ENCODE measurements around the gene EOLA2.
"Not testable (repeated sequence)": the region's sequence is repeated elsewhere in the genome, so short reads cannot be mapped to it uniquely, and the experiment has no call there.

The EOLA2 gene

GRCh38 chrX:149933547-149933946 lies 4.7 kb downstream of the EOLA2 start:
- H3K4me1 ChIP-seq (ENCODE audit: control insufficient read depth, insufficient read depth, low read length): not testable (repeated sequence)

GRCh38 chrX:149932970-149933369 lies 5.3 kb downstream of the EOLA2 start:
- not testable (repeated sequence) for H3K27ac ChIP-seq (ENCODE audit: low read depth, low read length); H3K36me3 ChIP-seq (ENCODE audit: control insufficient read depth, insufficient read depth, low read length); H3K27me3 ChIP-seq (ENCODE audit: control insufficient read depth, insufficient read depth, low read length); H3K9me3 ChIP-seq (ENCODE audit: control insufficient read depth, insufficient read depth, low read length); H3K9ac ChIP-seq (ENCODE audit: low read depth, low read length); H3K4me1 ChIP-seq (ENCODE audit: control insufficient read depth, insufficient read depth, low read length); H3K4me3 ChIP-seq (ENCODE audit: low read depth, low read length)

More at GRCh38 chrX:149933547-149933946, 4.7 kb downstream of the EOLA2 start:
- not testable (repeated sequence) for H3K9me3 ChIP-seq (ENCODE audit: control insufficient read depth, insufficient read depth, low read length); H3K36me3 ChIP-seq (ENCODE audit: control insufficient read depth, insufficient read depth, low read length); H3K27me3 ChIP-seq (ENCODE audit: control insufficient read depth, insufficient read depth, low read length); H3K9ac ChIP-seq (ENCODE audit: low read depth, low read length); H3K4me3 ChIP-seq (ENCODE audit: low read depth, low read length); H3K27ac ChIP-seq (ENCODE audit: low read depth, low read length)

- H3K36me3 ChIP-seq (ENCODE audit: control insufficient read depth, insufficient read depth, low read length); H3K27me3 ChIP-seq (ENCODE audit: control insufficient read depth, insufficient read depth, low read length); H3K27ac ChIP-seq (ENCODE audit: low read depth, low read length); H3K4me1 ChIP-seq (ENCODE audit: control insufficient read depth, insufficient read depth, low read length); H3K9ac ChIP-seq (ENCODE audit: low read depth, low read length); H3K9me3 ChIP-seq (ENCODE audit: control insufficient read depth, insufficient read depth, low read length); H3K4me3 ChIP-seq (ENCODE audit: low read depth, low read length): not testable (repeated sequence)
Observed at GRCh38 chrX:149932150-149932549, 6.1 kb downstream of the EOLA2 start.

GRCh38 chrX:149931355-149931754 lies 6.9 kb downstream of the EOLA2 start:
- not testable (repeated sequence) for H3K9ac ChIP-seq (ENCODE audit: low read depth, low read length); H3K27me3 ChIP-seq (ENCODE audit: control insufficient read depth, insufficient read depth, low read length); H3K4me3 ChIP-seq (ENCODE audit: low read depth, low read length); H3K36me3 ChIP-seq (ENCODE audit: control insufficient read depth, insufficient read depth, low read length); H3K9me3 ChIP-seq (ENCODE audit: control insufficient read depth, insufficient read depth, low read length); H3K4me1 ChIP-seq (ENCODE audit: control insufficient read depth, insufficient read depth, low read length); H3K27ac ChIP-seq (ENCODE audit: low read depth, low read length)

- not testable (repeated sequence) for H3K4me3 ChIP-seq (ENCODE audit: low read depth, low read length); H3K4me1 ChIP-seq (ENCODE audit: control insufficient read depth, insufficient read depth, low read length); H3K36me3 ChIP-seq (ENCODE audit: control insufficient read depth, insufficient read depth, low read length); H3K27me3 ChIP-seq (ENCODE audit: control insufficient read depth, insufficient read depth, low read length); H3K9ac ChIP-seq (ENCODE audit: low read depth, low read length); H3K9me3 ChIP-seq (ENCODE audit: control insufficient read depth, insufficient read depth, low read length); H3K27ac ChIP-seq (ENCODE audit: low read depth, low read length)
Observed at GRCh38 chrX:149929400-149929799, 8.9 kb downstream of the EOLA2 start, which contains the start of gene HSFX4. Gene HSFX4 (plus strand): TSS chrX:149929573. CDS start chrX:149929645, 72 bp downstream.

GRCh38 chrX:149928635-149929034 lies 9.7 kb downstream of the EOLA2 start:
- not testable (repeated sequence) for H3K27ac ChIP-seq (ENCODE audit: low read depth, low read length)

GRCh38 chrX:149927964-149928258 lies 10.4 kb downstream of the EOLA2 start:
- not testable (repeated sequence) for H3K4me3 ChIP-seq (ENCODE audit: low read depth, low read length); H3K4me1 ChIP-seq (ENCODE audit: control insufficient read depth, insufficient read depth, low read length); H3K36me3 ChIP-seq (ENCODE audit: control insufficient read depth, insufficient read depth, low read length); H3K9me3 ChIP-seq (ENCODE audit: control insufficient read depth, insufficient read depth, low read length); H3K27ac ChIP-seq (ENCODE audit: low read depth, low read length); H3K9ac ChIP-seq (ENCODE audit: low read depth, low read length); H3K27me3 ChIP-seq (ENCODE audit: control insufficient read depth, insufficient read depth, low read length)

More at GRCh38 chrX:149928635-149929034, 9.7 kb downstream of the EOLA2 start:
- not testable (repeated sequence) for H3K9me3 ChIP-seq (ENCODE audit: control insufficient read depth, insufficient read depth, low read length); H3K36me3 ChIP-seq (ENCODE audit: control insufficient read depth, insufficient read depth, low read length); H3K9ac ChIP-seq (ENCODE audit: low read depth, low read length); H3K4me3 ChIP-seq (ENCODE audit: low read depth, low read length); H3K27me3 ChIP-seq (ENCODE audit: control insufficient read depth, insufficient read depth, low read length); H3K4me1 ChIP-seq (ENCODE audit: control insufficient read depth, insufficient read depth, low read length)

- not testable (repeated sequence) for H3K4me3 ChIP-seq (ENCODE audit: low read depth, low read length); H3K27me3 ChIP-seq (ENCODE audit: control insufficient read depth, insufficient read depth, low read length); H3K27ac ChIP-seq (ENCODE audit: low read depth, low read length); H3K9me3 ChIP-seq (ENCODE audit: control insufficient read depth, insufficient read depth, low read length); H3K36me3 ChIP-seq (ENCODE audit: control insufficient read depth, insufficient read depth, low read length); H3K9ac ChIP-seq (ENCODE audit: low read depth, low read length); H3K4me1 ChIP-seq (ENCODE audit: control insufficient read depth, insufficient read depth, low read length)
Observed at GRCh38 chrX:149927245-149927963, 10.9 kb downstream of the EOLA2 start.

GRCh38 chrX:149924434-149924833 lies 13.9 kb downstream of the EOLA2 start:
- not testable (repeated sequence) for H3K9me3 ChIP-seq (ENCODE audit: control insufficient read depth, insufficient read depth, low read length); H3K36me3 ChIP-seq (ENCODE audit: control insufficient read depth, insufficient read depth, low read length); H3K4me1 ChIP-seq (ENCODE audit: control insufficient read depth, insufficient read depth, low read length); H3K4me3 ChIP-seq (ENCODE audit: low read depth, low read length); H3K27me3 ChIP-seq (ENCODE audit: control insufficient read depth, insufficient read depth, low read length); H3K27ac ChIP-seq (ENCODE audit: low read depth, low read length); H3K9ac ChIP-seq (ENCODE audit: low read depth, low read length)

- not testable (repeated sequence) for H3K36me3 ChIP-seq (ENCODE audit: control insufficient read depth, insufficient read depth, low read length); H3K4me3 ChIP-seq (ENCODE audit: low read depth, low read length); H3K27ac ChIP-seq (ENCODE audit: low read depth, low read length); H3K9ac ChIP-seq (ENCODE audit: low read depth, low read length); H3K4me1 ChIP-seq (ENCODE audit: control insufficient read depth, insufficient read depth, low read length); H3K9me3 ChIP-seq (ENCODE audit: control insufficient read depth, insufficient read depth, low read length); H3K27me3 ChIP-seq (ENCODE audit: control insufficient read depth, insufficient read depth, low read length)
Observed at GRCh38 chrX:149923836-149924235, 14.5 kb downstream of the EOLA2 start.

GRCh38 chrX:149916745-149917392 lies 21.4 kb downstream of the EOLA2 start:
- Histone ChIP-seq H3K9ac (ENCODE audit: low read depth, low read length) (no peak overlapping the region), H3K27ac (ENCODE audit: low read depth, low read length) (no peak overlapping the region), H3K9me3 (ENCODE audit: control insufficient read depth, insufficient read depth, low read length) (peaks cover 12% of the 10 kb centered on the region), H3K36me3 (ENCODE audit: control insufficient read depth, insufficient read depth, low read length) (no peaks in the 10 kb centered on the region), H3K4me1 (ENCODE audit: control insufficient read depth, insufficient read depth, low read length) (no peaks in the 10 kb centered on the region), H3K4me3 (ENCODE audit: low read depth, low read length) (no peak overlapping the region), H3K27me3 (ENCODE audit: control insufficient read depth, insufficient read depth, low read length) (no peaks in the 10 kb centered on the region)
